ENCODE data around the gene RPGR.

RPGR gene

GRCh38 chrX:38356401-38356800 lies 29.1 kb upstream of the RPGR start:
- H3K27me3 ChIP-seq (ENCODE audit: insufficient read depth, low read length) = no peaks in the 10 kb centered on the region
- no peak overlapping the region for H3K4me2 ChIP-seq (ENCODE audit: low read length)
- TF ChIP-seq EZH2 (IDR thresholded peaks at IDR 0.05; ENCODE audit: borderline replicate concordance, low read length) (no peak), CTCF (IDR thresholded peaks at IDR 0.05; ENCODE audit: low read length) (no peak)
- H3K9ac ChIP-seq (ENCODE audit: low read length) = no peak overlapping the region
- H3K9me2 ChIP-seq (ENCODE audit: low read depth, low read length) = no peaks in the 10 kb centered on the region
- no peaks in the 10 kb centered on the region for H3K4me1 ChIP-seq (ENCODE audit: insufficient read depth, low read length, severe bottlenecking)
- no peak overlapping the region for H2AFZ ChIP-seq (ENCODE audit: low read length)
- H3K27ac ChIP-seq (ENCODE audit: low read depth, low read length, poor library complexity, severe bottlenecking) = no peak overlapping the region
- H3K79me2 ChIP-seq (ENCODE audit: insufficient read depth, low read length) = no peaks in the 10 kb centered on the region
- no peaks in the 10 kb centered on the region for H4K20me1 ChIP-seq (ENCODE audit: insufficient read depth, low read length)
- no peaks in the 10 kb centered on the region for H3F3A ChIP-seq (ENCODE audit: insufficient read depth, low read length)
- H3K4me3 ChIP-seq (ENCODE audit: low read depth, low read length, poor library complexity, severe bottlenecking) = no peak overlapping the region
- H3K36me3 ChIP-seq (ENCODE audit: insufficient read depth, low read length) = no peaks in the 10 kb centered on the region
- no peaks in the 10 kb centered on the region for H3K9me3 ChIP-seq (ENCODE audit: low read length)

GRCh38 chrX:38352362-38352761 lies 25.1 kb upstream of the RPGR start, which contains the start of gene OTC:
Gene OTC, plus strand, starts transcription at chrX:38352604. Its CDS starts 93 bp downstream, at chrX:38352697.
- no peaks in the 10 kb centered on the region for H4K20me1 ChIP-seq (ENCODE audit: insufficient read depth, low read length)
- H3K4me3 ChIP-seq (ENCODE audit: low read depth, low read length, poor library complexity, severe bottlenecking) = no peak within 1 kb of the TSS
- H2AFZ ChIP-seq (ENCODE audit: low read length) = no peak within 1 kb of the TSS
- H3K4me2 ChIP-seq (ENCODE audit: low read length) = no peak within 1 kb of the TSS
- H3F3A ChIP-seq (ENCODE audit: insufficient read depth, low read length) = no peaks in the 10 kb centered on the region
- H3K9me3 ChIP-seq (ENCODE audit: low read length) = no peaks in the 10 kb centered on the region
- H3K9ac ChIP-seq (ENCODE audit: low read length) = no peak within 1 kb of the TSS
- no peaks in the 10 kb centered on the region for H3K4me1 ChIP-seq (ENCODE audit: insufficient read depth, low read length, severe bottlenecking)
- no peak for TF ChIP-seq EZH2 (IDR thresholded peaks at IDR 0.05; ENCODE audit: borderline replicate concordance, low read length)
- TF ChIP-seq CTCF (IDR thresholded peaks at IDR 0.05; ENCODE audit: low read length) = no peak
- H3K79me2 ChIP-seq (ENCODE audit: insufficient read depth, low read length) = no peaks in the 10 kb centered on the region
- no peaks in the 10 kb centered on the region for H3K9me2 ChIP-seq (ENCODE audit: low read depth, low read length)
- H3K36me3 ChIP-seq (ENCODE audit: insufficient read depth, low read length) = no peaks in the 10 kb centered on the region
- H3K27me3 ChIP-seq (ENCODE audit: insufficient read depth, low read length) = no peaks in the 10 kb centered on the region
- no peak within 1 kb of the TSS for H3K27ac ChIP-seq (ENCODE audit: low read depth, low read length, poor library complexity, severe bottlenecking)

GRCh38 chrX:38351346-38351745 lies 24.0 kb upstream of the RPGR start:
- Histone ChIP-seq H4K20me1 (ENCODE audit: insufficient read depth, low read length) (no peaks in the 10 kb centered on the region), H3K79me2 (ENCODE audit: insufficient read depth, low read length) (no peaks in the 10 kb centered on the region), H3K9me2 (ENCODE audit: low read depth, low read length) (no peaks in the 10 kb centered on the region), H3K9me3 (ENCODE audit: low read length) (no peaks in the 10 kb centered on the region), H2AFZ (ENCODE audit: low read length) (no peak overlapping the region), H3F3A (ENCODE audit: insufficient read depth, low read length) (no peaks in the 10 kb centered on the region), H3K27ac (ENCODE audit: low read depth, low read length, poor library complexity, severe bottlenecking) (no peak overlapping the region), H3K4me1 (ENCODE audit: insufficient read depth, low read length, severe bottlenecking) (no peaks in the 10 kb centered on the region), H3K36me3 (ENCODE audit: insufficient read depth, low read length) (no peaks in the 10 kb centered on the region), H3K4me3 (ENCODE audit: low read depth, low read length, poor library complexity, severe bottlenecking) (no peak overlapping the region), H3K4me2 (ENCODE audit: low read length) (no peak overlapping the region), H3K27me3 (ENCODE audit: insufficient read depth, low read length) (no peaks in the 10 kb centered on the region), H3K9ac (ENCODE audit: low read length) (no peak overlapping the region)
- no peak for TF ChIP-seq EZH2 (IDR thresholded peaks at IDR 0.05; ENCODE audit: borderline replicate concordance, low read length)
- no peak for TF ChIP-seq CTCF (IDR thresholded peaks at IDR 0.05; ENCODE audit: low read length)

Data from OCI-LY1 (cell line).